NCI-H146 treated with DMSO at 0.1 percent for 48 hours (cell line): ENCODE results near the gene TMTC2.

Source experiments
- DNase-seq: peaks from one replicate; lab custom pipeline; 2025; ENCODE audit not compliant: unreplicated experiment; lab: John Stamatoyannopoulos, UW

TMTC2 gene

GRCh38 chr12:82686168-82687020 lies at the start of gene TMTC2:
Gene TMTC2, plus strand, starts transcription at chr12:82686906.
- peak; percentile 76 for DNase-seq

- no peak for DNase-seq
Observed at GRCh38 chr12:82638324-82638723, 48.4 kb upstream of the TMTC2 start.

GRCh38 chr12:82644896-82645295 lies 41.8 kb upstream of the TMTC2 start:
- no peak for DNase-seq

DNA sequence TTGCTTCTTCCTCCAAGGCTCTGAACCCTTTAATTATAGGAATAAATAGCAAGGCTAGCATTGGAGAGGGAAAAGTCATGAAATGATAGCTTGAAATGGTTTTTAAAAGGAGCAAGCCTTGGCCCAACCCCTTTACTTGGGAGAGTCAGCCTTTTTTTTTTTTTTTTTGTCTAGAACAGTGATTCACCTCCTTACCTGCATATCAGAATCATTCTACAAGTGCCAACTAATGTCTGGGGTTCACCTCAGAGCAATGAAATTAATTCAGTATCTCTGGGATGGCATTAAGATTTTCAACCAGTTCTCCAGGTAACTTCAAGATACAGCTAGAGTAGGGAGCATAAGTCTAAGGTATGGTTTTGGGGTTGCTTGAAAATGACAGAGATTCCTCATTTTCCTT lies 41.3 kb upstream of the TMTC2 start:
- no peak for DNase-seq

GRCh38 chr12:82647853-82648252 lies 38.9 kb upstream of the TMTC2 start:
- no peak for DNase-seq

DNA sequence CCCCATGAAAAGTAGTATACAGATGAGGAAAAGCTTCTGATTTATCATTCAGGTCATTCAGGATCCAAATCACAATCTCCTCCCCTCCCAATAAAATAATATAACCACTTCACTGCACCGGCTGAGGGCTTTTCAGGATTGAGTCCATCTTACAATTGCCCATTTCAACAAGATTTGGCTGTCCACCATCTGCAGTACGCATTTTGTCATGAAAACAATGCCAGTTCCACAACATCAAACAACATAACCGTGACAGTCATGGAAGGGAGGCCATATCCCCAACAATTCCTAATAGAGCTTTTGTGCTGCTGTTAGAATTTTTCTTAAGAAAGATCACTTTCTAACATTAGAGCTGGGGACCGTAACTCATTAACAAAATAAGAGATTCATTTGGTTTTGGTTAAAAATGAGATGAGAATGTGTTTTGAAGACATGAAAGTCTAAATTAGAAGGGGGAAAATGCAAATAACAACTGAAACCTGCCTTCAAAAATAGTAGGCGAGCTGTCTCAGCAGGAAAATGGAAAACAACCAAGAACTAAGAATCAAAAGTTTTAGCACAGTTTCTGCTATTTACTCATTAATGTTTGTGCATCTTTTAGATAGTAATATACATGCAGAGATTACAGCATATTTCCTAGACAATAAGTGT lies 38.3 kb upstream of the TMTC2 start:
- no peak for DNase-seq

DNA sequence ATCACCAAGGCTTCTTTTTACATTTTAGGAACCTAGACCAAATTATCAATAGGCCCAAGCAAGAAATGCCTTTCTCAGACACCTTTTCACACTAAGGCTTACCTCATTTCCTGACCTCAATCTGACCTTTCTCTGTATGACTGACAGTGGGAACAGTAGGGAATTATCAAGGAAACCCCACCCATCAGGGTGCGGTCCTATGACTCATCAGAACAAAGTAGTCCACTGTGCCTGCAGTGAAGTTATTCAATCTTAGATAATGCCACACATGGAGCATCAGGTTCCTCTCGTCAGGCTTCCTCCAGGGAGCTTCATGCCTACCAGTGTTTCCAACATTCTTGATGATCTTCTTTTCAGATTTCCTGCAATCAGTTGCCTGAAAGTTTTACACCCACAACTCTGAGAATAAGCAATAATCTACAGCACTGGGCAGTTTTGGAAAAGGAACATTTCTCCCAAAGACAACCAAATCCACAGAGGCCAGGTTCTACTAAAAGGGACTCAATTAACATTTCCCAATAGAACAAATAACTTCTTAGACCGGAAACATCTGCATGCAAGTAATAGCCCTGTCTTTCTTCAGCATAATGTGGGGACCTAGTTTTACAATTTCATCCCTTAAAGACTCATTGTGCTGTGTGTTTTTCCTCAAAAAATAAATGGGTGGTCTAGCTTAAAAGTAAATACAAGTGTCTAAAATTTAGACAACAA lies 35.9 kb upstream of the TMTC2 start:
- DNase-seq = no peak

DNA sequence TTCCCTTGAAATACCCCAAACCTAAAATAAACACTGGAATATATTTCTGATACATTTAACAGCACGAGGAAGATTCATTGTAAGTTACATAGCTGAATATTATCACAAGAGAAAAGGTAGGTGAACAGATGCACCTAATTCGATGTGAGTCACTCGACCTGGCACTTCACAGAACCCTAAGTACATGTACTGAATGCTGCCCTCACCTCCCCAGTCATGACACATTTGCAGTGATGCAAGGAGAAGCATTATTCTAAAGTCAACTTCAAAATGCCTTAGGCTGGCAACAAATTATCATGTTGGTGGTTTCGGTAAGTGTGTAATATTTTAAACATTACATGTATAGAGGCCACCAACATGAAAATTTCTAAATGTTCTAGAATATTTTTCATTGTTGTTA lies 35.2 kb upstream of the TMTC2 start:
- DNase-seq = no peak

GRCh38 chr12:82652071-82652470 lies 34.6 kb upstream of the TMTC2 start:
- no peak for DNase-seq

- DNase-seq = peak; percentile 9
Observed at GRCh38 chr12:82655751-82656150, 31.0 kb upstream of the TMTC2 start.

- DNase-seq = peak; percentile 17
Observed at GRCh38 chr12:82659343-82660207, 27.1 kb upstream of the TMTC2 start.

- DNase-seq = no peak
Observed at GRCh38 chr12:82660541-82661325, 26.0 kb upstream of the TMTC2 start.

DNA sequence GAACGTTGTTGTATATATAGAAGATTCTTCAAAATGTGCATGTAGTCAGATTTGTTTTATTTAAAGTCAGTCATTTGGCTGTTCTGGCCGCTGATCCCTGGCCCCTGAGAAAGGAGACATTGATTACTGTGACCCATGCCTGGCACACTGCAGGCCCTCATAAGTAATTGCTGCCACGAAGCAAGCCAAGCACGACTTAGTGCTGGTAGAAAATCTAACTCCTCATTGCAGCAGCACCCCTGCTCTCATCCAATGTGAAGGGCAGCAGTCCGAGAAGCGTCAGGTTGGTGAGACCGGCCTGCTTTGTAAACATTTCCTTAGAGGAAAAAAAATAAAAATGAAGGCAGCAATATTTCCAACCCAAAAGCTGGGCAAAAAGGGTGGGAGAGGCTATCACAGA lies 22.8 kb upstream of the TMTC2 start:
- DNase-seq = no peak

DNA sequence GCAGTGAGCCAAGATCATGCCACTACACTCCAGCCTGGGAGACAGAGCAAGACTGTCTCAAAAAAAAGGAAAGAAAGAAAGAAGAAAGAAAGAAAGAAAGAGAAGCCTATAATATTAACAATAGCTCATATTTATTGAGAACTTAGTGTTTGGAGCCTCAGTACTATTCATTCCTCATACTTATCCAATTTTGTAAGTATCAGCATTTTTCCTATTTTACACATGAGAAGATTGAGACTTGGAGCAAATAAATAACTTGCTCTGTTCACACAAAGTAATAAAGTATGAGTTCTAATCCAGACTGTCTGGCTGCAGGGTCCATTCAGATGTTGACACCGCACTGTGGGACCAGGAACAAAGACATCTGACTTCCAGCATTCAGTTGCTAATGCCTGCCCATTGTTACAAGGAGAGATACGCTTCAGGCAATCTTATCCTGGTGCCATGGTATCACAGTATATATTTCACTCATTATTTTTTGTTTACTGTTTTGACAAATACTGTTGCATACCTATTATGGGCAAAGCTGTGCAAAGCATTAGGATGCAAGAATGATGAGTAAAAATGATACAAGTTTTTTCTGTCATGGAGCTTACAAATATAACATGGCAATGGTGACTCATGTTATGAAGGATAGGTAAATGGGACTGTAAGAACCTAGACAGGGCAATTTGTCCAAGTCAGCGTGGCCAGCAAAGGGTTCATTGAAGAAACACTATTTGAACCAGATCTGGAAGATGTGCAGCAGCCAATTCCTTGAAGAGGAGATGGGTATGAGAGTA lies 21.4 kb upstream of the TMTC2 start:
- no peak for DNase-seq

- DNase-seq = no peak
Observed at GRCh38 chr12:82666830-82667229, 19.9 kb upstream of the TMTC2 start.

- DNase-seq = no peak
Observed at GRCh38 chr12:82671673-82672195, 15.0 kb upstream of the TMTC2 start.

GRCh38 chr12:82672811-82673495 lies 13.8 kb upstream of the TMTC2 start:
- DNase-seq = no peak

GRCh38 chr12:82673698-82674097 lies 13.0 kb upstream of the TMTC2 start:
- DNase-seq = no peak

DNA sequence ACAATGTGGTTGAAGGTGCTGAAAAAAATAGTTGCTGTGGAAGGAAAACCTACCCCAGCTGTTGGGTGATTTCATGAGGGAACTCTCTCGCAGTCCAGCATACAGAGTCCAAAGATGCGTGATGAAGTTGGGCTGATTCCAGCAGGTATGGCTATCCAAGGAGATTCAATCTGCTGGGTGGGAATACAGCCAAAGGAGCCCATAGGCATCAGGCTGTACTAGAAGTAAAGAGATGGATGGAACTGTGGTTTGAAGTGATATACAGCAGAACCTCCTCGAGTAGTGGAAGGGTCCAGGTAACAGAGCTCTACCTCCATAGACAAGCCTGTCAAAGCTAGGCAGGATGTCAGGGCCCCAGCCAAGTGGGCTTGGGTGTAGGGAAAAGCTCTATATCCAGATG lies 11.5 kb upstream of the TMTC2 start:
- no peak for DNase-seq
